ENCODE results near the gene NDRG3. TPM values are rescaled to one million over a fixed set of nuclear protein-coding genes. Genes with fewer than 3 reads are reported as not detected.

NDRG3 gene
- total and polyA plus RNA-seq, 2 experiments from 2014 or later, result 31.1 to 43.4 TPM

- H3K36me3 ChIP-seq, result peaks cover 2% of the 10 kb centered on the region
- no peak for DNase-seq (ENCODE audit: low read depth in 1 of 2, low spot score in 1 of 2)
- no peaks in the 10 kb centered on the region for H3K9me3 ChIP-seq (ENCODE audit: low read depth)
- TF ChIP-seq CTCF (IDR thresholded peaks at IDR 0.05; ENCODE audit: low read depth, low read length), result no peak
- no peak overlapping the region for H3K27ac ChIP-seq
- H3K4me1 ChIP-seq (ENCODE audit: low read depth), result no peaks in the 10 kb centered on the region
- H3K4me3 ChIP-seq, result no peak overlapping the region
- no peaks in the 10 kb centered on the region for H3K27me3 ChIP-seq
Observed at GRCh38 chr20:36655004-36655403, 90.9 kb downstream of the NDRG3 start.

GRCh38 chr20:36654506-36654905 lies 91.4 kb downstream of the NDRG3 start:
- Histone ChIP-seq H3K27me3 (no peaks in the 10 kb centered on the region), H3K9me3 (ENCODE audit: low read depth) (no peaks in the 10 kb centered on the region), H3K4me3 (no peak overlapping the region), H3K27ac (no peak overlapping the region), H3K4me1 (ENCODE audit: low read depth) (no peaks in the 10 kb centered on the region), H3K36me3 (no peaks in the 10 kb centered on the region)
- TF ChIP-seq CTCF (IDR thresholded peaks at IDR 0.05; ENCODE audit: low read depth, low read length), result no peak
- DNase-seq (ENCODE audit: low read depth in 1 of 2, low spot score in 1 of 2), result no peak

- H3K27me3 ChIP-seq, result no peaks in the 10 kb centered on the region
- no peak for DNase-seq (ENCODE audit: low read depth in 1 of 2, low spot score in 1 of 2)
- H3K27ac ChIP-seq, result no peak overlapping the region
- H3K4me1 ChIP-seq (ENCODE audit: low read depth), result no peaks in the 10 kb centered on the region
- no peak overlapping the region for H3K4me3 ChIP-seq
- no peaks in the 10 kb centered on the region for H3K36me3 ChIP-seq
- no peak for TF ChIP-seq CTCF (IDR thresholded peaks at IDR 0.05; ENCODE audit: low read depth, low read length)
- H3K9me3 ChIP-seq (ENCODE audit: low read depth), result no peaks in the 10 kb centered on the region
Observed at GRCh38 chr20:36653456-36653855, 92.4 kb downstream of the NDRG3 start.

- TF ChIP-seq CTCF (IDR thresholded peaks at IDR 0.05; ENCODE audit: low read depth, low read length), result no peak
- H3K27ac ChIP-seq, result peak overlapping the region; percentile 62
- H3K4me1 ChIP-seq (ENCODE audit: low read depth), result peaks cover 6% of the 10 kb centered on the region
- H3K27me3 ChIP-seq, result no peaks in the 10 kb centered on the region
- no peak overlapping the region for H3K4me3 ChIP-seq
- no peaks in the 10 kb centered on the region for H3K36me3 ChIP-seq
- no peaks in the 10 kb centered on the region for H3K9me3 ChIP-seq (ENCODE audit: low read depth)
- peak in 1 of 2 donors; percentile 10 for DNase-seq (ENCODE audit: low read depth in 1 of 2, low spot score in 1 of 2)
Observed at GRCh38 chr20:36647196-36648121, 98.4 kb downstream of the NDRG3 start.

- Histone ChIP-seq H3K36me3 (no peaks in the 10 kb centered on the region), H3K4me1 (ENCODE audit: low read depth) (peaks cover 6% of the 10 kb centered on the region), H3K27ac (no peak overlapping the region), H3K9me3 (ENCODE audit: low read depth) (no peaks in the 10 kb centered on the region), H3K27me3 (no peaks in the 10 kb centered on the region), H3K4me3 (no peak overlapping the region)
- no peak for TF ChIP-seq CTCF (IDR thresholded peaks at IDR 0.05; ENCODE audit: low read depth, low read length)
- DNase-seq (ENCODE audit: low read depth in 1 of 2, low spot score in 1 of 2), result no peak
Observed at GRCh38 chr20:36646678-36647077, 99.2 kb downstream of the NDRG3 start.

Measured in cardiac muscle cell (in vitro differentiated cells and primary cell).